Renal cortex interstitium (tissue), 11 donors: ENCODE measurements around the gene SCNM1. TPM values are rescaled to one million over a fixed set of nuclear protein-coding genes. Genes with fewer than 3 reads are reported as not detected.
A peak's percentile ranks its signal among the peaks of the same experiment; 100 is the strongest.
"Not testable (repeated sequence)": the region's sequence is repeated elsewhere in the genome, so short reads cannot be mapped to it uniquely, and the experiment has no call there.

Experiments used
- DNase-seq, 11 donors: peaks; one replicate each; pipeline ENCODE4 v3.0.0-alpha.2; 2013; ENCODE audit warnings: low read depth in 9 of 11, low spot score in 4 of 11; ENCODE audit errors: extremely low read depth in 1 of 11
- polyA plus RNA-seq, 3 donors: library from polyadenylated mRNA; unstranded; fragments of 120-200 nt; gene quantifications; one replicate each; pipeline ENCODE4 v1.2.1, GENCODE V29; 2013; ENCODE audit not compliant: insufficient read length in 3 of 3

The SCNM1 gene
- polyA plus RNA-seq, 3 donors: 38.4 to 45.2 (median 40.1) TPM

- DNase-seq: no peak
Measured at GRCh38 chr1:151175863-151176262, 9.9 kb downstream of the SCNM1 start, which contains the start of gene TMOD4. TSS of gene TMOD4 (minus strand) at chr1:151175981. CDS start at chr1:151174875, 1,106 bp downstream.

- no peak for DNase-seq
Measured at GRCh38 chr1:151176514-151177045, 10.6 kb downstream of the SCNM1 start.

- DNase-seq: no peak
Measured at GRCh38 chr1:151184211-151184610, 18.3 kb downstream of the SCNM1 start.

GRCh38 chr1:151187205-151187604, 21.3 kb downstream of the SCNM1 start:
- no peak for DNase-seq

GRCh38 chr1:151188667-151189066, 22.7 kb downstream of the SCNM1 start:
- not testable (repeated sequence) for DNase-seq

GRCh38 chr1:151189637-151190445, 23.9 kb downstream of the SCNM1 start, which contains the start of gene VPS72:
TSS of gene VPS72 (minus strand) at chr1:151190197. CDS start at chr1:151190121, 76 bp downstream.
- peak in 10 of 11 donors; percentile 67 to 92 (median 84) for DNase-seq

- DNase-seq: no peak
Measured at GRCh38 chr1:151192047-151192446, 26.1 kb downstream of the SCNM1 start.

GRCh38 chr1:151193304-151193703, 27.4 kb downstream of the SCNM1 start:
- DNase-seq: no peak

GRCh38 chr1:151193856-151194255, 27.9 kb downstream of the SCNM1 start:
- no peak for DNase-seq

GRCh38 chr1:151194894-151195594, 29.1 kb downstream of the SCNM1 start:
- DNase-seq: not testable (repeated sequence)

- peak in 10 of 11 donors; percentile 53 to 86 (median 70) for DNase-seq
Measured at GRCh38 chr1:151196292-151196800, 30.4 kb downstream of the SCNM1 start.

- no peak for DNase-seq
Measured at GRCh38 chr1:151197863-151198253, 31.9 kb downstream of the SCNM1 start.

GRCh38 chr1:151198254-151199127, 32.5 kb downstream of the SCNM1 start, which contains the start of gene PIP5K1A:
TSS of gene PIP5K1A (plus strand) at chr1:151198552. CDS start at chr1:151198997, 445 bp downstream.
- DNase-seq: peak; percentile 95 to 99 (median 98)

- no peak for DNase-seq
Measured at GRCh38 chr1:151199873-151200581, 34.1 kb downstream of the SCNM1 start.

- not testable (repeated sequence) for DNase-seq
Measured at GRCh38 chr1:151205381-151205965, 39.5 kb downstream of the SCNM1 start.

- DNase-seq: no peak
Measured at GRCh38 chr1:151210830-151211229, 44.9 kb downstream of the SCNM1 start.

- no peak for DNase-seq
Measured at GRCh38 chr1:151211972-151212705, 46.2 kb downstream of the SCNM1 start.
